PC-3 (cell line): ENCODE measurements around the gene NRXN2.

ENCODE experiments used
- CTCF ChIP-seq: fragments of 300-600 bp; sonication (generic); conservative IDR thresholded peaks from 2 replicates; pipeline ENCODE4 v1.5.1; 2017; ENCODE audit warnings: antibody characterized with exemption, low read depth, mild to moderate bottlenecking, low read length
- EZH2 ChIP-seq: fragments of 300-600 bp; sonication (generic); IDR thresholded peaks from one replicate; pipeline ENCODE4 v1.6.1; 2017; ENCODE audit warnings: antibody characterized with exemption, mild to moderate bottlenecking, low read length; ENCODE audit not compliant: unreplicated experiment
- EZH2phosphoT487 ChIP-seq: fragments of 300-600 bp; sonication (generic); IDR thresholded peaks from 2 replicates; pipeline ENCODE4 v1.6.1; 2018; ENCODE audit warnings: mild to moderate bottlenecking, antibody characterized with exemption, low read length, borderline replicate concordance

GRCh38 chr11:64770120-64770519, 47.1 kb upstream of the NRXN2 start:
- TF ChIP-seq CTCF (no peak), EZH2phosphoT487 (no peak), EZH2 (no peak)
